ENCODE measurements around the gene CAPN15.

CAPN15 gene

DNA sequence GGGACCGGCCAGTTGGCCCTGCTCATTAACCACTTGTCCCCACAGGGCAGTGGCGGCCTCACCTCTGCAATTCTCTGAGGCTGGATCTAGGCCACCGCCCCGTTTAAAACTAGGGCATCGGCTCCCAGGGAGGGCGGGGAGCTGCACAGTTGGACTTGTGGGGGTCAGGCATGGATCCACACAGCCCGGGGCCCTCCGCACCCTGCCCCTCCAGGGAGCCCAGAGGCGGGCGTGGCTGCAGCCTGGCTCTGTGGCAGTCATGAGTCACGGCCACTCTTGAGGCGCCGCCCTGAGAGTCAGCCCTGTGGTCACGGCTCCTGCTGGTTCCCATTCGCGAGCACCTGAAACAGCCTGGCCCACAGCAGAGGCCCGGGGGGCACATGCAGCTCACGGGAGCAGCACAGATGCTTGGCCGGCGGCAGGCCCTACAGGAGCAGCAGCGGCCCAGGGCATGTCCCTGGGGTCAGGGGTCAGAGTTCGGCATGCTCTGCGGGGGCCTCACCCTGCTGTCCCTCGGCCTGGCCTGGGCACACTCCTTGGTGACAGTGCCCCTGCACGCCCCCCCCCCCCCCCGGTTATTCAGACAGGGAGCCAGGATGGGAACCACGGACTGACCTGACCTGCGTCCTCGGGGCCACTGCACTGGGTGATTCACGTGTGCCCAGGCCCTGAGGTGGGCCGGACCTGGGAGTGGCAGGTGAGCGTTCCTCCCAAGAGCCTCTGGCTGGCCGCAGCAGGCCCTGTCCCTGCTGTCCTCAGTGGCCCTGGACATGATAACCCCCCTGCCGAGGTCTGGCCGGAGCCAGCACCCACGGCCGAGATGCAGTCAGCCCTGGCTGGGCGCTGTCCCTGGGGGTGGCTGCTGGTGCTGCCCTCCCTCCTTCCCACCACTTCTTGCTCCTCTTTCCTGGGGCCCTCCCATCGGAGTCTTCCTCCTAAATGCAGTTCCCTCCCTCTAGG is 8.2 kb downstream of the CAPN15 start:
- no peak overlapping the region for H3K27ac ChIP-seq (ENCODE audit: insufficient read depth, low read depth, low read length, poor library complexity, severe bottlenecking)
- H3K36me3 ChIP-seq (ENCODE audit: control insufficient read depth, insufficient read depth, low read length): no peaks in the 10 kb centered on the region
- no peak overlapping the region for H3K4me3 ChIP-seq (ENCODE audit: insufficient read depth, low read depth, low read length)
- no peaks in the 10 kb centered on the region for H3K9me3 ChIP-seq (ENCODE audit: control insufficient read depth, low read length)
- H3K4me1 ChIP-seq (ENCODE audit: control insufficient read depth, insufficient read depth, low read length): peaks cover 8% of the 10 kb centered on the region
- WGBS, 2 experiments: 95% methylated on average over 39 of the region's 39 CpGs
- no peaks in the 10 kb centered on the region for H3K27me3 ChIP-seq (ENCODE audit: control insufficient read depth, insufficient read depth, low read length, poor library complexity, severe bottlenecking)

DNA sequence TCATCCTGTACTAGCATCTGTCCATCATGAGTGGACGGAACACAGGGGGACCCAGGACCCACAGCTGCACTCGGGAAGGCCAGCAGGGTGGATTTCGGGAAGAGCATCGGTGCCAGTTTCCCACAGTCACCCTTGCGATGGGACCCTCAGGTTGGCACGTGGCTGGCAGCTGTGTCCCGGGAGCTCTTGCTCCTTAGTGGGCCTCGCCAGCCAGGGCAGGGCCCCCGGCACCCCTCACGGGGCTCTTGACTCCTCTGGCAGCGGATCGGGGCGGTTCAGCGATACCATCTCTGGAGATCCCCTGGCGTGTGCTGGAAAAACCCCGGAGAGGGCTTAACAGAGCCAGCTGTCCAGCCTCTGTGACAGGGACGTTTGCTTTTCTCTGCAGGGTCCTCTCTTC is 9.2 kb downstream of the CAPN15 start:
- WGBS, 2 experiments: 96 to 97% methylated on average over 17 of the region's 17 CpGs
- Histone ChIP-seq H3K4me1 (ENCODE audit: control insufficient read depth, insufficient read depth, low read length) (peaks cover 8% of the 10 kb centered on the region), H3K27ac (ENCODE audit: insufficient read depth, low read depth, low read length, poor library complexity, severe bottlenecking) (no peak overlapping the region), H3K9me3 (ENCODE audit: control insufficient read depth, low read length) (no peaks in the 10 kb centered on the region), H3K4me3 (ENCODE audit: insufficient read depth, low read depth, low read length) (no peak overlapping the region), H3K36me3 (ENCODE audit: control insufficient read depth, insufficient read depth, low read length) (no peaks in the 10 kb centered on the region), H3K27me3 (ENCODE audit: control insufficient read depth, insufficient read depth, low read length, poor library complexity, severe bottlenecking) (no peaks in the 10 kb centered on the region)

DNA sequence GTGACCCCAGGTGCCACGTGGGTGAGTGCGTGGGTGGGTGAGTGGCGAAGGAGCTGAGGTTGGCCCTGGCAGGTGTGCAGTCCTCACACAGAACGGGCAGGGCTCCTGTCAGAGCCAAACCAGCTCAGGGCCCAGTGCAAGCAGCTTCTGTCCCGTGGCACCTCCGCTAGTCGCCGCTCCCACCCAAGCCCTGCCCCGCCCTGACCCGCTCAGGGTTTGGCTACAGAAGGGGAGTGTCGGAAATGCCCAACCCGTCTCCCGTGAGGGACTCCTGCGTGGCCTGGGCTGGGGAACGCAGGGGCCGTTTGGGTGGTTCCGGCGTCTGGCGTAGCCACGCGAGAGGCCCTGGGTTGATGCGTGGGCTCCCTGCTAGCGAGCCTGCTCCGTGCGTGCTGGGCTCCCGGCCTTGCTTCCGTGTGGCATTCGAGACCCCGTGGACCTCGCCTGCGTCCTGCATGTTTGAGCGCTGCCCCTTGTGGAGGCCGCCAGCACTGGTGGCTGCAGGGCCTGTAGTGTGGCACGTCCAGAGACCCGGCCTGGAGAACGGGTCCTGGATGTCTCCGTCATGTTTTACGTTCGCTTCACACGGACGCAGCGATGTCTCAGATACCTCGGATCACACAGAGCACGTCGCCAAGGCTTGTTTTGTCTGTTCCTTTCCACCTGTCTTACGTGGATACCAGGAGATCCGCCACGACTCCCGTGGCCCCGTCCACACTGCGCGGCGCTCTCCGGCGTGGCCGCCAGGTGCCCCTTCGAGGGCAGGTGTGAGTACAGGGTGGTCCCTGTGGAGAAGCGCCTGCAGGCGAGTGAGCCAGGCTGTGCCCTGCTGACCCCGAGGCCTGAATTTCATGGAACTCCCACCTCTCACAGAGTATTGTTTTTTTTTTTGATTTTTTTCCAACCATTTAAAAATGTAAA is 10.2 kb downstream of the CAPN15 start:
- Histone ChIP-seq H3K4me3 (ENCODE audit: insufficient read depth, low read depth, low read length) (no peak overlapping the region), H3K4me1 (ENCODE audit: control insufficient read depth, insufficient read depth, low read length) (peaks cover 8% of the 10 kb centered on the region), H3K27ac (ENCODE audit: insufficient read depth, low read depth, low read length, poor library complexity, severe bottlenecking) (no peak overlapping the region), H3K36me3 (ENCODE audit: control insufficient read depth, insufficient read depth, low read length) (no peaks in the 10 kb centered on the region), H3K27me3 (ENCODE audit: control insufficient read depth, insufficient read depth, low read length, poor library complexity, severe bottlenecking) (no peaks in the 10 kb centered on the region), H3K9me3 (ENCODE audit: control insufficient read depth, low read length) (no peaks in the 10 kb centered on the region)
- whole genome bisulfite sequencing, 2 experiments: 95 to 97% methylated on average over 60 of the region's 60 CpGs

DNA sequence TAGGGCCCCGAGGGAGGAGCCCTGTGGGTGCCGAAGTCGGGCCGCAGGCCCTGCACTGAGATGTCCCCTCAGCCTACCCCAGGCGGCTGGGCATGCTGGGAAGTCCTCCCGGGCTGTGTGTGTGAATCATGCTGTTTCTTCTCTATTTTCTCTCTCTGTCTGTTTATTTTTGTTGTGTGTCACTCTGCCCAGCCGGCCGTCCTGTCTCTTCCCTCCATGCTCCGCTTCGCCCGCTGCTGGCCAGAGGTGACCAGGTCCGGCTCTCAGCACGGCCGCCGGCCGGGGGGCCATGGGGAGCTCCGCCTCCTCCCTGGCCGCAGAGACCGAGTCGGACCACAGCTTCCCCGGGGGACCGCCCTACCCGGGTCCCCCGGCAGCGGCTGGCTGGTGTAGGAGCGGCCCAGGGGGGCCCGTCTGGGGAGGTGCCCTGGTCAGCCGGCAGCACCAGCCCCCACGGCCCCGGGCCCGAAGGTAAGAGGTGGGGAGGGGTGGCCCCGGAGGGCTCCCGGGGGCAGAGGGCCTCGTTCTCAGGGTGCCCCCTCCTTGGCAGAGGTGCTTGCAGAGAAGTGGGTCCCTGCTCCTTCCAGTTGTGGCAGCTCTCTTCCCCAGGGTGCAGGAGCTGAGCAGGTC is 12.5 kb downstream of the CAPN15 start:
- no peaks in the 10 kb centered on the region for H3K27me3 ChIP-seq (ENCODE audit: control insufficient read depth, insufficient read depth, low read length, poor library complexity, severe bottlenecking)
- no peak overlapping the region for H3K4me3 ChIP-seq (ENCODE audit: insufficient read depth, low read depth, low read length)
- no peak overlapping the region for H3K27ac ChIP-seq (ENCODE audit: insufficient read depth, low read depth, low read length, poor library complexity, severe bottlenecking)
- H3K4me1 ChIP-seq (ENCODE audit: control insufficient read depth, insufficient read depth, low read length): peaks cover 6% of the 10 kb centered on the region
- H3K36me3 ChIP-seq (ENCODE audit: control insufficient read depth, insufficient read depth, low read length): no peaks in the 10 kb centered on the region
- H3K9me3 ChIP-seq (ENCODE audit: control insufficient read depth, low read length): no peaks in the 10 kb centered on the region
- 94 to 95% methylated on average over 34 of the region's 34 CpGs for WGBS, 2 experiments

DNA sequence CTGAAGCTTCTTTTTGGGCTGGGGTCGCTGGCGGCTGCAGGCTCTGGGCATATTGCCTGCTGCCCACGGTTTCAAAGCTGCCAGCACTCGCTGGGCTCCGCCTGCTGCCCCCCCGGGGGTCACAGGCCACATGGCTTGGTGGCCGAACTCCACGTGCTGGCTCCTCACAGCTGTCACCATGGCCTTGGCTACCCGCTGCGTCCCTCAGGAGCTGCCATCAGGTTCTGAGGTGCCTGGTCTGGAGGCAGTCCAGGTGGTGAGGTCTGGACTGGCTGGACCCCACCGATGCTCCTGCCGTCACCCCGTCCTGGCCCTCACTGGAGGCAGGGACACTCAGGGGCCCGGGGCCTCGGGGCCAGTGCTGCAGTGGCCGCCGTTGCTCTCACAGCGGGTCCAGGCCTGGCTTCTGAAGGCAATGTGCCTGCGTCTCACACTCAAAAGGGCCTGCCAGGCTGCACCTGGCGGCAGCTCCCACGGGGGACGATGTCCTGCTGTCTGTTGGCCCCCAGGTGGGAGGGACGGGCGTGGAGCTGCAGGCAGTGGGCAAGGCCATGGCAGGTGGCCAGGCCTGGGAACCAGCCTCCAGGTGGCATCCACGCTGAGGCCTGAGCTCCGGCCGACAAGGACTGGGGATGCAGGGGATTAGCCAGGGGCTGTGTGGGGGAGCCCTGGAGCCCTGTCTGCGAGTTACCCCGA is 13.3 kb downstream of the CAPN15 start:
- H3K4me3 ChIP-seq (ENCODE audit: insufficient read depth, low read depth, low read length): no peak overlapping the region
- no peaks in the 10 kb centered on the region for H3K36me3 ChIP-seq (ENCODE audit: control insufficient read depth, insufficient read depth, low read length)
- H3K4me1 ChIP-seq (ENCODE audit: control insufficient read depth, insufficient read depth, low read length): peaks cover 6% of the 10 kb centered on the region
- 94 to 96% methylated on average over 29 of the region's 29 CpGs for WGBS, 2 experiments
- H3K27ac ChIP-seq (ENCODE audit: insufficient read depth, low read depth, low read length, poor library complexity, severe bottlenecking): no peak overlapping the region
- no peaks in the 10 kb centered on the region for H3K27me3 ChIP-seq (ENCODE audit: control insufficient read depth, insufficient read depth, low read length, poor library complexity, severe bottlenecking)
- no peaks in the 10 kb centered on the region for H3K9me3 ChIP-seq (ENCODE audit: control insufficient read depth, low read length)

DNA sequence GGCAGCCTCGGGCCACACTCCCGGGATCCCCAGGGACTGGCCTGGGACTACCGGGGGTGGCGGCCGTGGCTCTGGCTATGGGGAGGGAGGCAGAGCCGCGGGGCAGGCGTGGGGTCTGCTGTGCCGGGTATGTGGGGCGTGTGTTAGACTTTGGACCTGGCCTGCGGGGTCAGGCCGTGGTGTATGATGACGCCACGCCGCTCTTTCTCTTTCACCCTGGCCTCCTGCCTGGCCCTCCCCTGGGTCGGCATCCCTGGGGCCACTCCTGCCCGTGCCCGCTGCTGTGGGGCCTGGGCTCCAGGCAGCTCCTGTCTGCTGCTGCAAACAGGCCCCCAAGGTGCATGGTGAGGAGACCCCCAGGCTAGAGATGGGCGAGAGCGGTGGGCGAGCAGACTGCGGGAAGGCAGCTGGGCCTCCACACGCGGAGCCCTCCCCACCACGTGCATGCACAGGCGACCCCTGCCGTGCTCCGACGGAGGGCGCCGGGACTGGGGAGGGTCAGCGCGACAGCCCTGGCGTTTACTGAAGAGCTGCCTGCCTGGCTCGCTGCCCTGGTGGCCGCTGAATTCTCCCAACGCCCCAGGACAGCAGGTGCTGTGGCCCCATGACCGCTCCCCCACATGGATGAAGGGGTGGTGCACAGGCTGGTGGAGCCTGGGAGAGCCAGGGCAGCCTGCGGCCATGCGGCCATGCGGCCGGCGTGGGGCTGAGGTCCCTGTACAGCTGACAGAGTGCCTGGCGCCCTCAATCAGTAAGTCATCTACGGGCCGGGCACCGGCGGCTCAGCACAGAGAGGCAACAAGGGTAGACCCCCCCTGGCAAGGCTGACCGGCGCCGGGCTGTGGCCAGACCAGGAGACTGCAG is 16.0 kb downstream of the CAPN15 start:
- Histone ChIP-seq H3K9me3 (ENCODE audit: control insufficient read depth, low read length) (no peaks in the 10 kb centered on the region), H3K27ac (ENCODE audit: insufficient read depth, low read depth, low read length, poor library complexity, severe bottlenecking) (no peak overlapping the region), H3K4me3 (ENCODE audit: insufficient read depth, low read depth, low read length) (no peak overlapping the region), H3K36me3 (ENCODE audit: control insufficient read depth, insufficient read depth, low read length) (no peaks in the 10 kb centered on the region), H3K27me3 (ENCODE audit: control insufficient read depth, insufficient read depth, low read length, poor library complexity, severe bottlenecking) (no peaks in the 10 kb centered on the region), H3K4me1 (ENCODE audit: control insufficient read depth, insufficient read depth, low read length) (peaks cover 6% of the 10 kb centered on the region)
- WGBS, 2 experiments: 94% methylated on average over 51 of the region's 51 CpGs

DNA sequence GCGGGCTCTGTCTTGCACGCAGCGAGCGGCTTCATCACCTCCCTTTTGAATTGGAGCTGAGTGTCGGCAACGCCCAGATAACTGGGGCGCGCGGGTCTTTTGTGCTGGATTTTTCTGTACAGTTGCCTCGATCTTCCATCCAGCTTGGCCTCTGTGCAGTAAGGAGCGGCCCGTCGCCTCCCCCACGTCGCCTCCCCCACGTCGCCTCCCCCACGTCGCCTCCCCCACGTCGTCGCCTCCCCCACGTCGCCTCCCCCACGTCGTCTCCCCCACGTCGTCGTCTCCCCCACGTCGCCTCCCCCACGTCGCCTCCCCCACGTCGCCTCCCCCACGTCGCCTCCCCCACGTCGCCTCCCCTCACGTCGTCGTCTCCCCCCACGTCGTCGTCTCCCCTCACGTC is 17.0 kb downstream of the CAPN15 start:
- Histone ChIP-seq H3K9me3 (ENCODE audit: control insufficient read depth, low read length) (no peaks in the 10 kb centered on the region), H3K4me1 (ENCODE audit: control insufficient read depth, insufficient read depth, low read length) (peaks cover 6% of the 10 kb centered on the region), H3K27ac (ENCODE audit: insufficient read depth, low read depth, low read length, poor library complexity, severe bottlenecking) (no peak overlapping the region), H3K4me3 (ENCODE audit: insufficient read depth, low read depth, low read length) (no peak overlapping the region), H3K27me3 (ENCODE audit: control insufficient read depth, insufficient read depth, low read length, poor library complexity, severe bottlenecking) (no peaks in the 10 kb centered on the region), H3K36me3 (ENCODE audit: control insufficient read depth, insufficient read depth, low read length) (no peaks in the 10 kb centered on the region)
- WGBS, 2 experiments: 95 to 96% methylated on average over 43 to 46 of the region's 46 CpGs

DNA sequence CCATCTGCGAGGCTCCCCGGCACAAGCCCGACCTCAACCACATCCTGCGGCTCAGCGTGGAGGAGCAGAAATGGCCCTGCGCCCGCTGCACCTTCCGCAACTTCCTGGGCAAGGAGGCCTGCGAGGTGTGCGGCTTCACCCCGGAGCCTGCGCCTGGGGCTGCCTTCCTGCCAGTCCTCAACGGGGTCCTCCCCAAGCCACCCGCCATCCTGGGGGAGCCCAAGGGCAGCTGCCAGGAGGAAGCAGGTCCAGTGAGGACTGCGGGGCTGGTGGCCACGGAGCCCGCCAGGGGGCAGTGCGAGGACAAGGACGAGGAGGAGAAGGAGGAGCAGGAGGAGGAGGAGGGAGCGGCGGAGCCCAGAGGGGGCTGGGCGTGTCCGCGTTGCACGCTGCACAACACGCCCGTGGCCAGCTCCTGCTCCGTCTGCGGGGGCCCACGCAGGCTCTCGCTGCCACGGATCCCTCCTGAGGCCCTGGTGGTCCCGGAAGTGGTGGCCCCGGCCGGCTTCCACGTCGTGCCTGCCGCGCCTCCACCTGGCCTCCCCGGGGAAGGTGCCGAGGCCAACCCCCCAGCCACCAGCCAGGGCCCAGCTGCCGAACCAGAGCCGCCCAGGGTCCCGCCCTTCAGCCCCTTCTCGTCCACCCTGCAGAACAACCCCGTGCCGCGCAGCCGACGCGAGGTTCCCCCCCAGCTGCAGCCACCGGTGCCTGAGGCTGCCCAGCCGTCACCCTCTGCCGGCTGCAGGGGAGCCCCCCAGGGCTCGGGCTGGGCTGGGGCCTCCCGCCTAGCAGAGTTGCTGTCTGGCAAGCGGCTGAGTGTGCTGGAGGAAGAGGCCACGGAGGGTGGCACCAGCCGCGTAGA is 19.6 kb downstream of the CAPN15 start:
- H3K9me3 ChIP-seq (ENCODE audit: control insufficient read depth, low read length): no peaks in the 10 kb centered on the region
- peaks cover 6% of the 10 kb centered on the region for H3K4me1 ChIP-seq (ENCODE audit: control insufficient read depth, insufficient read depth, low read length)
- H3K36me3 ChIP-seq (ENCODE audit: control insufficient read depth, insufficient read depth, low read length): peaks cover 5% of the 10 kb centered on the region
- WGBS, 2 experiments: 86 to 87% methylated on average over 60 of the region's 60 CpGs
- no peak overlapping the region for H3K27ac ChIP-seq (ENCODE audit: insufficient read depth, low read depth, low read length, poor library complexity, severe bottlenecking)
- no peak overlapping the region for H3K4me3 ChIP-seq (ENCODE audit: insufficient read depth, low read depth, low read length)
- no peaks in the 10 kb centered on the region for H3K27me3 ChIP-seq (ENCODE audit: control insufficient read depth, insufficient read depth, low read length, poor library complexity, severe bottlenecking)

Data from ectodermal cell (in vitro differentiated cells).